K562 (cell line): Measurements from ENCODE around the gene TMEM116. TPM values are rescaled to one million over a fixed set of nuclear protein-coding genes. Genes with fewer than 3 reads are reported as not detected.

Experiments
- ATAC-seq: fragments of 200-7000 bp; cut with Tn5 transposase; 3 replicates; pipeline ENCODE4 v1.9.1; 2020; ENCODE audit warnings: moderate library complexity
- BruUV-seq: library from RNA; stranded (reverse); fragments of 400-500 nt; replicated peaks from 2 replicates; lab custom pipeline; 2021; lab: Mats Ljungman, UMichigan
- CTCF ChIA-PET: fragments of 300-600 bp; formaldehyde crosslinking; extraction: SDS; loops from one replicate; lab custom pipeline; 2021; ENCODE audit warnings: low intra/inter-chr PET ratio; lab: Yijun Ruan, JAX
- POLR2A ChIA-PET: fragments of 300-600, 350-650 bp; sonication (Branson Sonifier 250); formaldehyde crosslinking; extraction: SDS; loops from one replicate; lab custom pipeline; 2021; ENCODE audit warnings: antibody characterized with exemption, inconsistent platforms; lab: Yijun Ruan, JAX
- DNase-seq, 4 experiments: peaks; one replicate each; pipeline versions ENCODE4 v3.0.0 to v3.0.0-alpha.2; 2011 to 2018; ENCODE audit warnings: low spot score in 3 of 4, mixed read lengths in 3 of 4; ENCODE audit errors: extremely low read depth in 1 of 4
- FAIRE-seq: peaks from 2 replicates; lab custom pipeline; 2011; peaks lifted over from hg19 to GRCh38; lab: Jason Lieb, UNC
- H2AFZ ChIP-seq: 2 replicates; pipeline ENCODE4 v1.6.0; 2011; ENCODE audit warnings: low read depth, low read length, control low read depth, inconsistent platforms
- H3K27ac ChIP-seq: fragments of 200-600 bp; 3 replicates; pipeline ENCODE4 v1.8.0; 2011; ENCODE audit warnings: low read depth, mild to moderate bottlenecking, control low read depth, inconsistent platforms, low read length, moderate library complexity, mixed read lengths; ENCODE audit errors: extremely low read depth
- H3K27me3 ChIP-seq, 2 experiments: fragments of 300-600 bp in 1 of 2; 2 replicates in 1 of 2; 3 replicates in 1 of 2; pipeline versions ENCODE4 v1.6.0 to v1.8.0; 2011; ENCODE audit warnings: inconsistent platforms in 2 of 2, low read length in 2 of 2, mild to moderate bottlenecking in 1 of 2, mixed read lengths in 1 of 2, moderate library complexity in 1 of 2; ENCODE audit not compliant: control insufficient read depth in 2 of 2, insufficient read depth in 2 of 2
- H3K36me3 ChIP-seq: fragments of 300-600 bp; 3 replicates; pipeline ENCODE4 v1.8.0; 2011; ENCODE audit warnings: mild to moderate bottlenecking, low read length, inconsistent platforms; ENCODE audit not compliant: control insufficient read depth, insufficient read depth
- H3K4me1 ChIP-seq, 2 experiments: fragments of 200-600 bp in 1 of 2; replicated peaks in 1 of 2; 2 replicates in 1 of 2; 3 replicates in 1 of 2; pipeline versions ENCODE4 v1.5.1 to v1.8.0; 2011; ENCODE audit warnings: inconsistent platforms in 2 of 2, low read length in 2 of 2, mild to moderate bottlenecking in 1 of 2, mixed read lengths in 1 of 2, moderate library complexity in 1 of 2; ENCODE audit not compliant: control insufficient read depth in 2 of 2, insufficient read depth in 2 of 2
- H3K4me2 ChIP-seq: 2 replicates; pipeline ENCODE4 v1.6.1; 2011; ENCODE audit warnings: low read length, control low read depth, inconsistent platforms, mixed read lengths; ENCODE audit not compliant: insufficient read depth
- H3K4me3 ChIP-seq: fragments of 200-600 bp; sonication (generic), shearing (Covaris generic); 2 replicates; pipeline ENCODE4 v1.5.1; 2016; ENCODE audit warnings: control low read depth, inconsistent platforms
- H3K79me2 ChIP-seq: fragments of 200-600 bp; 3 replicates; pipeline ENCODE4 v1.8.0; 2011; ENCODE audit warnings: low read length, inconsistent platforms; ENCODE audit not compliant: control insufficient read depth, insufficient read depth
- H3K9ac ChIP-seq, 2 experiments: 2 replicates each; pipeline versions ENCODE4 v1.6.0 to v1.6.1; 2011; ENCODE audit warnings: low read depth in 2 of 2, low read length in 2 of 2, control low read depth in 1 of 2, inconsistent platforms in 1 of 2, mild to moderate bottlenecking in 1 of 2, mixed read lengths in 1 of 2; ENCODE audit not compliant: insufficient read depth in 1 of 2
- H3K9me1 ChIP-seq: one replicate; pipeline ENCODE4 v1.6.0; 2011; ENCODE audit warnings: inconsistent platforms, mild to moderate bottlenecking, low read length, moderate library complexity; ENCODE audit not compliant: control insufficient read depth, insufficient read depth
- H3K9me3 ChIP-seq: replicated peaks from 2 replicates; pipeline ENCODE4 v1.5.1; 2011; ENCODE audit warnings: low read depth, low read length, inconsistent platforms; ENCODE audit not compliant: control insufficient read depth, insufficient read depth
- H4K20me1 ChIP-seq: replicated peaks from 2 replicates; pipeline ENCODE4 v1.6.1; 2011; ENCODE audit warnings: low read length, inconsistent platforms, mixed read lengths; ENCODE audit not compliant: control insufficient read depth, insufficient read depth
- BCOR ChIP-seq: fragments of 450-650 bp; IDR thresholded peaks from 2 replicates; pipeline ENCODE4 v1.6.1; 2016
- CBFA2T3 ChIP-seq: fragments of 450-650 bp; IDR thresholded peaks from 2 replicates; pipeline ENCODE4 v1.6.1; 2017
- ETS2 ChIP-seq: IDR thresholded peaks from 2 replicates; pipeline ENCODE4 v1.6.1; 2016; ENCODE audit warnings: borderline replicate concordance, missing genetic modification characterization, mild to moderate bottlenecking, moderate library complexity, missing compliant biosample characterization; ENCODE audit not compliant: poor library complexity, severe bottlenecking
- FUS ChIP-seq: fragments of 200-400 bp; formaldehyde crosslinking; optimal IDR thresholded peaks from 2 replicates; pipeline ENCODE3; 2017; ENCODE audit warnings: low read depth, low read length
- IRF2 ChIP-seq: sonication (generic); formaldehyde crosslinking; IDR thresholded peaks from 2 replicates; pipeline ENCODE4 v1.8.1; 2022; ENCODE audit warnings: mild to moderate bottlenecking, missing genetic modification reagents
- NFATC3 ChIP-seq: fragments of 450-650 bp; IDR thresholded peaks from 2 replicates; pipeline ENCODE4 v1.6.1; 2017; ENCODE audit warnings: mild to moderate bottlenecking
- RFX5 ChIP-seq: IDR thresholded peaks from 2 replicates; pipeline ENCODE4 v1.6.1; 2011; ENCODE audit warnings: low read depth, mild to moderate bottlenecking, improper control_type of control experiment, low read length
- SPI1 ChIP-seq: IDR thresholded peaks from 2 replicates; pipeline ENCODE4 v1.6.1; 2011; ENCODE audit warnings: low read depth, low read length, control low read depth, borderline replicate concordance
- TBL1XR1 ChIP-seq, 2 experiments: IDR thresholded peaks; 2 replicates each; pipeline ENCODE4 v1.6.1; 2012; ENCODE audit warnings: improper control_type of control experiment in 2 of 2, low read length in 2 of 2, mild to moderate bottlenecking in 1 of 2
- WGBS: fragments of 100-300 bp; shearing (Covaris generic); methylation state at CpG from one replicate; pipeline ENCODE4 v1.1.6; 2016; ENCODE audit warnings: low coverage, mixed read lengths; ENCODE audit not compliant: insufficient coverage; ENCODE audit errors: missing lambda C conversion rate; 5-methylcytosine and 5-hydroxymethylcytosine counted together
- in situ Hi-C: fragments of 300-500 bp; cut with MboI; formaldehyde crosslinking; loops from 4 replicates; pipeline ENCODE4 v1.15.0; 2018; ENCODE audit warnings: inconsistent platforms, mixed read lengths
- intact Hi-C: fragments of 100-400 bp; cut with micrococcal nuclease; formaldehyde crosslinking; loops from 2 replicates; pipeline ENCODE4 v1.14.2; 2022
- polyA plus RNA-seq, 8 experiments: library from polyadenylated mRNA; depleted of rRNA in 4 of 8; stranded (reverse) in 5 of 8; unstranded in 3 of 8; fragments of >200 nt; fragmentation: Nextera tagmentation in 2 of 8; fragmentation: Illumina TruSeq in 1 of 8; extraction: Ambion mirVana in 2 of 8; extraction: Trizol in 1 of 8; gene quantifications; 2 replicates each; pipeline versions ENCODE4 v1.2.1 to v1.2.3, GENCODE V29; 2011 to 2014; ENCODE audit warnings: inconsistent platforms in 1 of 8, missing spikeins in 1 of 8
- total RNA-seq, 7 experiments: library from RNA; depleted of rRNA in 6 of 7; stranded (reverse); fragments of >200 nt in 6 of 7; fragmentation: Illumina TruSeq in 2 of 7; extraction: Trizol in 2 of 7; gene quantifications; 2 replicates each; pipeline versions ENCODE4 v1.2.1 to v1.2.3, GENCODE V29; 2011 to 2021; ENCODE audit warnings: low replicate concordance in 1 of 7
- TF ChIP-seq, protein P1 (sequence below): sonication (generic); formaldehyde crosslinking; IDR thresholded peaks from 2 replicates; pipeline ENCODE4 v1.8.0; 2022; ENCODE audit warnings: mild to moderate bottlenecking, low read depth, missing genetic modification reagents
- TF ChIP-seq, protein P2 (sequence below): fragments of 250-450 bp; sonication (Bioruptor Pico); IDR thresholded peaks from 2 replicates; pipeline ENCODE4 v1.4.0; 2020; ENCODE audit warnings: mild to moderate bottlenecking, moderate library complexity, borderline replicate concordance
- TF ChIP-seq, protein P3 (sequence below): sonication (generic); formaldehyde crosslinking; IDR thresholded peaks from 2 replicates; pipeline ENCODE4 v1.8.0; 2022; ENCODE audit warnings: mild to moderate bottlenecking, missing genetic modification reagents

Gene TMEM116
- total and polyA plus RNA-seq, 9 of the 15 experiments (the other 6 are each of a cell fraction or from before 2014, with no cell fraction given), result 5.2 to 78.6 (median 13.9) TPM

DNA sequence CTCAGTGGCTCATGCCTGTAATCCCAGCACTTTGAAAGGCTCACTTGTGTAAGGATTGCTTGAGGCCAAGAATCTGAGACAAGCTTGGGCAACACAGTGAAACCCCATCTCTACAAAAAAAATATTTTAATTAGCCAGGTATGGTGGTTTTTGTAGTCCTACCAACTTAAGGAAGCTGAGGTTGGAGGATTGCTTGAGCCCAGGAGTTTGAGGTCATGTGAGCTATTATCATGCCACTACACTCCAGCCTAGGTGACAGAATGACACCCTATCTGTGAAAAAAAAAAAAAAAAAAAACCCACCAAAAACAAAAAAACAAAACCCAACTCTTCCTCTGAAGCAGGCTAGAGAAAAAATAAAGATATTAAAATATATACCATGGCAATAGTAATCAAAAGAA is 41.2 kb downstream of the TMEM116 start:
- Histone ChIP-seq H4K20me1 (no peaks in the 10 kb centered on the region), H3K9me1 (no peaks in the 10 kb centered on the region), H3K4me1 (peaks cover 18 to 24% of the 10 kb centered on the region in 2 experiments), H3K9ac (no peak overlapping the region), H3K79me2 (no peaks in the 10 kb centered on the region), H3K27me3 (no peaks in the 10 kb centered on the region), H3K9me3 (peaks cover 6% of the 10 kb centered on the region), H2AFZ (no peak overlapping the region), H3K4me2 (no peak overlapping the region), H3K36me3 (no peaks in the 10 kb centered on the region; the same call in 2 of the 3 replicates), H3K4me3 (no peak overlapping the region), H3K27ac (no peak overlapping the region)
- 0 out of 2 replicates have a peak, but pooled peaks have one; percentile 13 for TF ChIP-seq CBFA2T3
- TF ChIP-seq BCOR, result no peak
- intact Hi-C loops, result no loop called here
- in situ Hi-C loops, result no loop called here
- ATAC-seq (no peak), DNase-seq (peak in 1 of 4 experiments; percentile 42), FAIRE-seq (peak; percentile 6)
- no TSS peak for BruUV-seq
- POLR2A ChIA-PET, result no interaction called here
- CTCF ChIA-PET, result no interaction called here

DNA sequence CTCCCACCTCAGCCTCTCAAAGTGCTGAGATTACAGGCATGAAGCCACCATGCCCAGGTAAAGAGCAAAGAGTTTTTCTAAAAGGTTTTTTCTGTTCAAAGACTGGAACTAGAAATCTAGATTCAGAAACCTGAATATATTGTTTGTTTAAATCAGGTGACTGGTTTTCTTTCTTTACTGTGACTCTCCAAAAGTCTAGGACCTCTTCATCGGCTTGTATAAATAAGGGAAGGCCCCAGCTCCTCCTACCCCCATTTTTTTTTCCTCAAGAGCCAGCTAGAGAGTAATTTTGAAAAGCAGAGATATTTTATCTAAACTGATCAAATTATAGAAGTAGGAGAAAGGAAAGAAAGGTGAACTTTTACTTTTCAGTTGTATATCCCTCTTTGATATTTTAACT is 48.0 kb downstream of the TMEM116 start:
- no TSS peak for BruUV-seq
- Histone ChIP-seq H3K9me1 (no peaks in the 10 kb centered on the region), H3K79me2 (no peaks in the 10 kb centered on the region), H3K4me2 (no peak overlapping the region), H3K27ac (no peak overlapping the region), H3K27me3 (no peaks in the 10 kb centered on the region), H3K9ac (no peak overlapping the region), H3K4me1 (peaks cover 0 to 12% of the 10 kb centered on the region in 2 experiments; a peak in 2 of 5 replicates), H2AFZ (no peak overlapping the region), H3K9me3 (no peaks in the 10 kb centered on the region), H3K4me3 (no peak overlapping the region), H3K36me3 (no peaks in the 10 kb centered on the region), H4K20me1 (no peaks in the 10 kb centered on the region)
- intact Hi-C loops (no loop called here), in situ Hi-C loops (no loop called here)
- DNase-seq, result no peak
- ATAC-seq, result no peak
- ChIA-PET POLR2A (interaction anchor here (1.2 to 1.3 kb wide), 2 partner anchors 11 to 18 kb away, joined by 3 to 7 read pairs; no protein-coding TSS in a partner anchor), CTCF (no interaction called here)
- no peak for FAIRE-seq
- 92% methylated on average over 1 of the region's 1 CpG for WGBS
- no peak for TF ChIP-seq FUS
- TF ChIP-seq ETS2 (tag), result no peak
- TF ChIP-seq, protein P1, sequence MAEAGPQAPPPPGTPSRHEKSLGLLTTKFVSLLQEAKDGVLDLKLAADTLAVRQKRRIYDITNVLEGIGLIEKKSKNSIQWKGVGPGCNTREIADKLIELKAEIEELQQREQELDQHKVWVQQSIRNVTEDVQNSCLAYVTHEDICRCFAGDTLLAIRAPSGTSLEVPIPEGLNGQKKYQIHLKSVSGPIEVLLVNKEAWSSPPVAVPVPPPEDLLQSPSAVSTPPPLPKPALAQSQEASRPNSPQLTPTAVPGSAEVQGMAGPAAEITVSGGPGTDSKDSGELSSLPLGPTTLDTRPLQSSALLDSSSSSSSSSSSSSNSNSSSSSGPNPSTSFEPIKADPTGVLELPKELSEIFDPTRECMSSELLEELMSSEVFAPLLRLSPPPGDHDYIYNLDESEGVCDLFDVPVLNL (CRISPR knock-in tag), result no peak
- no peak for TF ChIP-seq RFX5
- TF ChIP-seq, protein P2, sequence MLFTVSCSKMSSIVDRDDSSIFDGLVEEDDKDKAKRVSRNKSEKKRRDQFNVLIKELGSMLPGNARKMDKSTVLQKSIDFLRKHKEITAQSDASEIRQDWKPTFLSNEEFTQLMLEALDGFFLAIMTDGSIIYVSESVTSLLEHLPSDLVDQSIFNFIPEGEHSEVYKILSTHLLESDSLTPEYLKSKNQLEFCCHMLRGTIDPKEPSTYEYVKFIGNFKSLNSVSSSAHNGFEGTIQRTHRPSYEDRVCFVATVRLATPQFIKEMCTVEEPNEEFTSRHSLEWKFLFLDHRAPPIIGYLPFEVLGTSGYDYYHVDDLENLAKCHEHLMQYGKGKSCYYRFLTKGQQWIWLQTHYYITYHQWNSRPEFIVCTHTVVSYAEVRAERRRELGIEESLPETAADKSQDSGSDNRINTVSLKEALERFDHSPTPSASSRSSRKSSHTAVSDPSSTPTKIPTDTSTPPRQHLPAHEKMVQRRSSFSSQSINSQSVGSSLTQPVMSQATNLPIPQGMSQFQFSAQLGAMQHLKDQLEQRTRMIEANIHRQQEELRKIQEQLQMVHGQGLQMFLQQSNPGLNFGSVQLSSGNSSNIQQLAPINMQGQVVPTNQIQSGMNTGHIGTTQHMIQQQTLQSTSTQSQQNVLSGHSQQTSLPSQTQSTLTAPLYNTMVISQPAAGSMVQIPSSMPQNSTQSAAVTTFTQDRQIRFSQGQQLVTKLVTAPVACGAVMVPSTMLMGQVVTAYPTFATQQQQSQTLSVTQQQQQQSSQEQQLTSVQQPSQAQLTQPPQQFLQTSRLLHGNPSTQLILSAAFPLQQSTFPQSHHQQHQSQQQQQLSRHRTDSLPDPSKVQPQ, result no peak
- TF ChIP-seq NFATC3, result no peak
- no peak for TF ChIP-seq SPI1
- no peak for TF ChIP-seq IRF2 (CRISPR knock-in tag)
- TF ChIP-seq TBL1XR1 (IDR thresholded peaks at IDR 0.05; ENCODE audit: low read length in 2 of 2), result no peak
- TF ChIP-seq, protein P3, sequence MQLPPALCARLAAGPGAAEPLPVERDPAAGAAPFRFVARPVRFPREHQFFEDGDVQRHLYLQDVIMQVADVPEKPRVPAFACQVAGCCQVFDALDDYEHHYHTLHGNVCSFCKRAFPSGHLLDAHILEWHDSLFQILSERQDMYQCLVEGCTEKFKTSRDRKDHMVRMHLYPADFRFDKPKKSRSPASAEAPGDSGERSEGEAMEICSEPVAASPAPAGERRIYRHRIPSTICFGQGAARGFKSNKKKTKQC (CRISPR knock-in tag), result no peak
